KBM-7 (cell line): ENCODE data around the gene MAPRE3.
"Not testable (repeated sequence)": the region's sequence is repeated elsewhere in the genome, so short reads cannot be mapped to it uniquely, and the experiment has no call there.

Source experiments
- DNase-seq: peaks from one replicate; pipeline ENCODE4 v3.0.0-alpha.2; 2015
- in situ Hi-C: fragments of 300-500 bp; cut with MboI; formaldehyde crosslinking; loops from 2 replicates; pipeline ENCODE4 v1.14.3; 2020; ENCODE audit warnings: low sequenced_read_pairs, low pct_unique_long_range_greater_than_20kb, mixed read lengths

Gene MAPRE3

GRCh38 chr2:27073782-27074181 lies 103.3 kb downstream of the MAPRE3 start:
- no peak for DNase-seq
- in situ Hi-C loops = no loop called here

GRCh38 chr2:27074738-27075565 lies 104.5 kb downstream of the MAPRE3 start:
- DNase-seq = peak; percentile 89

GRCh38 chr2:27075566-27075871 lies 105.1 kb downstream of the MAPRE3 start:
- DNase-seq, in situ Hi-C loops: not testable (repeated sequence)

More at GRCh38 chr2:27074738-27075565, 104.5 kb downstream of the MAPRE3 start:
- in situ Hi-C loops = no loop called here

DNA sequence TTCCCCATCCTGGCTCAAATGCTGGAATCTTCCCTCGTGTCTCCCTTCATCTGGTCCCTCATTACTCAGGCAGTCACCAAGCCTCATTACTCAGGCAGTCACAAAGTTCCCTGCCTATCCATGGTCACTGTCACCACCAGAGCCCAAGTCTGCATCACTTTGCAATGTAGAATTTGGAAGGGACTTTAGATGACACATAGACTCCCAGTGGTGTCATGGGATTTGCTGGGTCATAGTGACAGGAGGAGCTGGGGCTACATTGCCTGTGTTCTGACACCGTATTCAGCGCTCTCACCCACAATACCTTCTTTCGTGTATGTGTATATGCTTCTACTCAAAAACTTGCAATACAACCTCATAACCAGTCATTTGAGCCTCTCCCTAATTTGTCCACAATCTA lies 105.9 kb downstream of the MAPRE3 start:
- no peak for DNase-seq
- in situ Hi-C loops = no loop called here
